HG03064 (cell line): ENCODE data around the gene CRISPLD2.
"Not testable (repeated sequence)": the region's sequence is repeated elsewhere in the genome, so short reads cannot be mapped to it uniquely, and the experiment has no call there.

ENCODE experiments used
- ATAC-seq: cut with Tn5 transposase; IDR thresholded peaks from one replicate; pipeline ENCODE4 v1.9.1; 2021; ENCODE audit warnings: low read depth; ENCODE audit not compliant: unreplicated experiment

The CRISPLD2 gene

DNA sequence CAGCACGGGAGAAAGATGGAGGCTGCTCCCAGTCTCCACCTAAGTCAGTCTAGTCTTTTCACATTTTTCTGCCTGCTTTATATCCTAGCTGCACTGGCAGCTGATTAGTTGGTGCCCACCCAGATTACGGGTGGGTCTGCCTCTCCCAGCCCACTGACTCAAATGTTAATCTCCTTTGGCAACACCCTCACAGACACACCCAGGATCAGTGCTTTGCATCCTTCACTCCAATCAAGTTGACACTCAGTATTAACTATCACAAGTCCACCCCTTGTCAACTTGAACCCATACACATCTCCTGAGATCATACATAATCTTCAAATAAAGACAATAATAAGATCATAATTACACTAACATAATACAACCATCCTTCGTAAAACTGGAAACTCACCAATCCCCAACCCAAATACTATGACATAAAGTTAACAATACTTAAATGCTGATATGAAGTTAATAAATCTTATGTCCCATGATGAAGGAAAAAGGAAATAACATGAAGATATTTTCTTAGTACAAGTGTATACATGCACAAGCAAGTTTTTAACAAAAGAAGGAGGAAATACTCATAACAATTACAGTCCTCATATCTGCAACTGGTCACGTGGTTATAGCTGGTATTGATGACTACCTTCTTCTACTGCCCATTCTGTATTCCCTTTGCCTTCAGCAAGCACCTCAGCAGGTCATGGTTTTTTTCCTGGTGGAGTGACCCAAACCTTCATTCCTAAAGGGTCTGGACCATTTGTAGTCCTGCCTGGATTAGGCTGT lies 35.8 kb downstream of the CRISPLD2 start:
- ATAC-seq, result not testable (repeated sequence)

DNA sequence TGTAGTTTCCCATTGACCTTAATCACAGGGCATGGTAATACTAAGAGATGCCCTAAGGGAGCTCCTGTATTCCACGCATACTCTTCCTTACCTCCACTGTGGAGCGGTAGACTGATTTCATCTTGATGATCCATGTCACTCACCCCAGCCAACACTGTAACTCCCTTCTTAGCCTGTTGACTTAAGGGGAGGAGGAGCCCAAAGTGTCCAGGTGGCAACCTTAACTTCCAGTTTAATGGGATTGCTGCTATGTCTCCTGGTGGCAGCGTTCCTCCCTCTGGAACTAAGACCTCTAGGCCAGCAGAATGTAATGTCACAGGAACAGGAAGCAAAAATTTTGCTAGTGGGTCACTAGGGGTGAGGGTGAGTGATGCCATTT lies 36.4 kb downstream of the CRISPLD2 start:
- not testable (repeated sequence) for ATAC-seq

- ATAC-seq, result not testable (repeated sequence)
Measured at GRCh38 chr16:84856811-84857210, 37.0 kb downstream of the CRISPLD2 start.

DNA sequence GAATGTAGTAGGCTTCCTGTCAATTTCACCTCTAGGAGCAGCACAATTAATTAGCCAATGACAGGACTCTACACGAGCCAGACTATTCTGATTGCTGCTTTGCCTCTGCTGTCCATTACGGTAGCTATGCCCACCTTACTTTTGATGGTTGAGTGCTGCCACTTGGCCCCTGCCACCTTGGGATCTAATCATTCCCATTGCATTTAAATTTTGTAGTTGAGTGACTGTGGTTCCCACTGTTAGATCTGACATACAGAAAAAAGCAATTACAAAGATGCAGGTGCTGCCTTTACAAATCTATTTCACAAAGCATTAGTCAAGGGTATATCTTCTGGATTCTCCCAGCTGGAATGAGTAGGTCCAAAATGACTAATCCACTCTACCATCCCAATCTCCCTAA lies 39.9 kb downstream of the CRISPLD2 start:
- no peak for ATAC-seq

DNA sequence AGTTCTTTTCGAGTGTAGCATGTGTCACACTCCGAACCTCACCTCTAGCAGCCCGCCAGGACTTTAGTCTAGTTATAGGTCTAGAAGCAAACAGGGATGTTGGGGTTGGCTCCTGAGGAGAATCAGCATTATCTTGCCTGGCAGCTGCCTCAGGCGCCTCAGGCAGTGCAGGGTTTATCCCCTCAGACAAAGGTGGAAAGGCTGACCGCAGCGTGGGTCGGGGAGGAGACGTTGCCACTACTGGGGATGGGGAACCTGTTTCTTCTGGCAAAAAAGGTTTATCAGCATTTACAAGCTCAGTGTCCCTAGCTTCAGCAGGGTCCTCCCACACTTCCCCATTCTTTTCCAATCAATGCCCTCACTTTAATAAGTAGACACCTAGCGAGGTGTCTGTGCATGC lies 40.6 kb downstream of the CRISPLD2 start:
- no peak for ATAC-seq

GRCh38 chr16:84861671-84862070 lies 41.9 kb downstream of the CRISPLD2 start:
- no peak for ATAC-seq

- no peak for ATAC-seq
Measured at GRCh38 chr16:84862804-84863480, 43.2 kb downstream of the CRISPLD2 start.

DNA sequence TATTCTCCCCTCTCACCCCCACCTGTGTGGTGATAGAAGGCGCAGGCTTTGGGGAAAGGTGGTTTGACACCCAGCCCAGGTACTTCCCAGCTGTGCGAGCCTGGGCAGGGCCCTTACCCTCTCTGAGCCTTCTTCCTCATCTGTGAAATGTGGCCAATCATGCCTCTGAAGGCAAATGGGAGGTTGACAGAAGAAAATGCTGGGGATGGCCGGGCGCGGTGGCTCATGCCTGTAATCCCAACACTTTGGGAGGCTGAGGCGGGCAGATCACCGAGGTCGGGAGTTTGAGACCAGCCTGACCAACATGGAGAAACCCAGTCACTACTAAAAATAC lies 43.7 kb downstream of the CRISPLD2 start:
- ATAC-seq, result no peak

DNA sequence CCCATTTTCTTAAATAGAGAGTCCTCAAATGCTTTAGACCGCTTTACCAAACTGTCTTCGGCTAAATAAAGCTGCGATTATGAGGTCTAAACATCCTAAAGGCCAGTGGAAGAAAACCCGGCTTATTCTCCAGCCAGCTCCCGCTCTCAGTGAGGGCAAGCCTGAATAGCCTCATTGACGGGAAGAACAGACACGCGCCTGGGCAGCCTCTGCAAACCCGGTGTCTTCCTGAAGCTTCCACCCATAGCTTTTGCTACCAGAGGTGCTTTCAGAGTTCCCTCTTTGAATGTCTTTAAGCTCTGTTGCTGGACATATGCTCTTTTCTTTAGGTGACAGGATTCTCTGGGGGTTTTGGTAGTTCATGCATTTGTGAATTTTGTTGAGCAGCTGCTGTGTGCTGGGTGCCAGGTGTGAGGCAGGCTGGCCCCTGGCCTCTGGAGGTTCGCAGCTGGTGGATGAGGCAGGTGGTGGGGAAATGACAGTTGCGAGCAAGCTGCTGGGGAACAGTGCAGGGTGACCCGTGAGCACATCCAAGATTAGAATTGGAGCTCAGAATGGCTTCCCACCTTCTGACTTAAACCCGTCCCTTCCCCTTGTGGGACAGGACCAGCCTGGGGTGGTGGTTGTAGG lies 44.7 kb downstream of the CRISPLD2 start:
- ATAC-seq, result no peak

GRCh38 chr16:84867696-84868095 lies 47.9 kb downstream of the CRISPLD2 start:
- ATAC-seq, result no peak

DNA sequence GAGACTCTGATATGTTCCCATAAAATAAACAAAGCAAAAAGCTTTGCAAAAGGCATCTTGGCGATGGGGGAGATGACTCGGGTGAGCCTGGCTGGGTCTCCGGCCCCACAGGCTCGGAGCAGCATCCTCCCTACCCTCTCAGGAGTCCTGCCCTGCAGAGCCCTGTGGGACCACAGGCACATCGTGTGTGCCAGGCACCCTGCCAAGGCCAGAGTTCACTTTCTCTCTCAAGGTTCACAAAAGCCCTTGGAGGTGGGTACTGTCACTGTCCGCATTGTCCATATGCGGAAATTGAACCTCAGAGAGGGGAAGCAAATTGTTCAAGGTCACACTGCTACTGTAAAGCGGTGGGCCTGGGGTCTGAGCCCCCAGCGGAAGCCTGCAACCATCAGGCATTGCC lies 48.5 kb downstream of the CRISPLD2 start:
- no peak for ATAC-seq

DNA sequence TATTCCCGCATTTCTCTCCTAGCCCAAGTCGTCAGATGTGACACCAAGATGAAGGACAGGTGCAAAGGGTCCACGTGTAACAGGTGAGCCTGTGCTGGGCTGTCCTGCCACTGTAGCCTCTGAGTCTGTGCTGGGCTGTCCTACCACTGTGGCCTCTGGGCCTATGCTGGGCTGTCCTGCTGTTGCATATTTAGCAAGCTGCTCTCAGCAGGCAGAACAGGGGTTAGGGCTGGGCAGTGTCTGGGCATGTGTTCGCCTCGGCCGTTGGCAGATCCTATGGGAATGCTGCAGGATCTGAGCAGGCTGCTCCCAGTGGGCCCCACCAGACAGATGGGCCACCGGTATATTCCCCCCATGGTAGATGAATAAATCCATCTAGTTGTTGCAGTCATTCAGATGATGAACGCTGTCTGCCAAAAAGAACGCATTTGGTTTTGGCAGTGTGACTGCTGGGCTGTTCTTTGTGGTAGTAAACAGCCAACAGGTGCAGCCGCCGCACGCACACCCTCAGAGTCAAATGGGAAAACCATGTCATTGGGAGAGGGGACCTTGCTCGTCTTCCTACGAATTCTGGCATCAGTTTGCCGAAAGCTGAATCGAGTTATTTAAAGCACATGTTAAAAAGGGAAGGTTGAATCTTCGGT lies 49.2 kb downstream of the CRISPLD2 start:
- ATAC-seq, result no peak

- no peak for ATAC-seq
Measured at GRCh38 chr16:84869473-84869845, 49.7 kb downstream of the CRISPLD2 start.

DNA sequence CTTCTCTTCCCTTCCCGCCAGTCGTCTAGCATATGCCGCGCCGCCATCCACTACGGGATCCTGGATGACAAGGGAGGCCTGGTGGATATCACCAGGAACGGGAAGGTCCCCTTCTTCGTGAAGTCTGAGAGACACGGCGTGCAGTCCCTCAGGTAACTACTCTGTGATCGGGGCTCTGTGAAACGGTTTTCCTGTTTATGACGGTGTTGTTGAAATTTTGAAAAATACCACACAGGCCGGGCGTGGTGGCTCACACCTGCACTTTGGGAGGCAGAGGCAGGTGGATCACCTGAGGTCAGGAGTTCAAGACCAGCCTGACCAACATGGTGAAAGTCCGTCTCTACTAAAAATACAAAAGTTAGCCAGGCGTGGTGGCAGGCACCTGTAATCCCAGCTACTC lies 53.2 kb downstream of the CRISPLD2 start:
- ATAC-seq, result not testable (repeated sequence)

DNA sequence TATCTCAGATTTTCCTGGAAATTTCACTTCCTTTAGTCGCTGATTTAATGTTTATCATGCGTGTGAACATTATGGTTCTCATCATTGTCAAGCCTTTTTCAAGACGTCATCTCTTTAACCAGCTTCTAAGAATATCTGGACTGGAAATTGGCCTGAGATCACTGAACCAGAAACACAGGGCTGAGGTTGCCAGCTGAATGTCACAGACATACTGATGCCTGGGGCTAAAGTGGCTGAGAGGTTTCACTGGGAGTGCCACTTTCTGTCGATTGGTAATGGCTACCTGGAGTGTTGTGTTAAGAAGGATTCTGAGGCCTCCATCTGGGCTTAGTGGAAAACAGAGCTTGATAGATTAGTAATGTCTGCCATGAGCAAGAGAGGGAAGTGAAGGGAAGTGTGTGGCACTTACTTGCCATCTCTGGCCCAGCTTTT lies 54.2 kb downstream of the CRISPLD2 start:
- ATAC-seq, result no peak

DNA sequence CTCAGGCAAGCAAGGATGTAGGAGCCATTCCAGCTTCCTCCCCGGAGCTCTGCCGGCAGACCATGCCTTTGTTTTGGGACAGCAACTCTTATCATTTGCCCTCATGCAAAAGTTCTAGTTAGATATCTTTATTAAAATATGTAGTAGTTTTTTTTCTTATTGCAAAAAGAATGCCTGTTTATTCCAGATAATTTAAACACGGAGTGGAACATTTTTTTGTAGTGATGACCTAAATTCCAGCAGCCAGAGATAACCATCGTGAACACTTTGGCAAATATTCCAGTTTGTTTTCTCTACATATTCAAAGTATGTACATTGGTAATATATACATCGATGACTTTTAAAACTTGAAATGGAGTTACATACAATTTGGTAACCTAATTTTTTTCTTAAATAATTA lies 54.8 kb downstream of the CRISPLD2 start:
- no peak for ATAC-seq

- ATAC-seq, result no peak
Measured at GRCh38 chr16:84874983-84875382, 55.2 kb downstream of the CRISPLD2 start.

DNA sequence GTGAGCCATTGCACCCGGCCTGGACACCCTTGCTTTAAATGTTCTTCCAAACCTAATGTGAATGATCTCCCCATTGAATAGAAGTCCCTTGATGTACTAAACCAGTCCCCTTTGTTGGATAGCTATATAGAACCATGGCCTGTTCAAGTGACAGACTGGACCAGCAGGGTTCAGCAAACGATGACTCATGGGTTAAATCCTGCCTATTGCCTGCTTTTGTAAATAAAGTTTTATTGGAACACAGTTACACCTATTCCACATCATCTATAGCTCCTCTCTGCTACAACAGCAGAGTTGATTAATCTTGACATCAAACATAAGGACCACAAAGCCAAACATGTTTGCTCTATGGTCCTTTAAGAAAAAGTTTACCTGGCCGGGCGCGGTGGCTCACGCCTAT lies 56.1 kb downstream of the CRISPLD2 start:
- ATAC-seq, result no peak

GRCh38 chr16:84876873-84877606 lies 57.3 kb downstream of the CRISPLD2 start:
- no peak for ATAC-seq

DNA sequence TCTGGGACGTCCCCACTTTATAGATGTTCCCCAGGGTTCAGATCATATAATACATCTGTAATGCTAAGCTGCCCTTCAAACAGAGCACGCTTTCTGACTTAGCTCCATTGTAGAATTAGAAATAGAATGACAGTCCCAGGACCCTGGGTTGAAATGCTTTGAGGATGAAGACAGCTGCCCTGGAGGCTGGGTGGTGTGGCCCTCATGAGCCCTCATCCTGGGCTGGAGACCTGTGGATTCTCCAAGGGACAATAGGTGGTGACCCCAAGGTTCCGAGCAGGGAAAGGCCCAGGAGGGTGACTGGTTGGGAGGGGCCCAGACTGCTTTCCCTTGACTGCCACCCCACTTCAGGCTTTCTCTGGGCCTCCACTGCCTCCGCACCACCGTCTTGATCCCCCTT lies 59.0 kb downstream of the CRISPLD2 start:
- ATAC-seq, result no peak
